Esophagus mucosa (tissue), 1 donor: ENCODE measurements around the gene LSM7. TPM values are rescaled to one million over a fixed set of nuclear protein-coding genes. Genes with fewer than 3 reads are reported as not detected.
A peak's percentile ranks its signal among the peaks of the same experiment; 100 is the strongest.

Experiments
- ATAC-seq: fragments of 200-7000 bp; cut with Tn5 transposase; one replicate; pipeline ENCODE4 v1.9.1; 2020
- total RNA-seq: library from RNA; stranded (reverse); gene quantifications from one replicate; pipeline ENCODE4 v1.2.4, GENCODE V29; 2023
- donor health status: DM: yes; HTN: yes; CAD: no.

Gene LSM7
- total RNA-seq, 1 donor from 2014 or later, result 98.9 TPM

- no peak for ATAC-seq
These were observed 9.7 kb upstream of the LSM7 start for GRCh38 chr19:2338055-2338615.

DNA sequence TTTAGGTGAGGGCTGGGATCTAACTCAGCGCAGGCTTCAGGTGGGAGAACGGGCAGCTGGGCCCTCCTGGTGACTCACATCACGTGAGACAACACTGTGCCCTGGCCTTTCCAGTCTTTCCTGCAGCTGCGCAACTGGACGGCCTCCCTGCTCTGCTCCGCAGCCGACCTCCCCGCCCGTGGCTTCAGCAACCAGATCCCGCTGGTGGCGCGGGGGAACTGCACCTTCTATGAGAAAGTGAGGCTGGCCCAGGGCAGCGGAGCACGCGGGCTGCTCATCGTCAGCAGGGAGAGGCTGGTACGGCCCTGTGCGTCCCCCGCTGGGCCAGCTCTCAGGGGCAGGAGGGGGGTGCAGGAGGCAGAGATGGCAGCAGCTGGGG is 8.9 kb upstream of the LSM7 start:
- ATAC-seq, result no peak

GRCh38 chr19:2336528-2337328 is 8.3 kb upstream of the LSM7 start:
- ATAC-seq, result no peak

- ATAC-seq, result no peak
These were observed 7.5 kb upstream of the LSM7 start for GRCh38 chr19:2335848-2336247.

DNA sequence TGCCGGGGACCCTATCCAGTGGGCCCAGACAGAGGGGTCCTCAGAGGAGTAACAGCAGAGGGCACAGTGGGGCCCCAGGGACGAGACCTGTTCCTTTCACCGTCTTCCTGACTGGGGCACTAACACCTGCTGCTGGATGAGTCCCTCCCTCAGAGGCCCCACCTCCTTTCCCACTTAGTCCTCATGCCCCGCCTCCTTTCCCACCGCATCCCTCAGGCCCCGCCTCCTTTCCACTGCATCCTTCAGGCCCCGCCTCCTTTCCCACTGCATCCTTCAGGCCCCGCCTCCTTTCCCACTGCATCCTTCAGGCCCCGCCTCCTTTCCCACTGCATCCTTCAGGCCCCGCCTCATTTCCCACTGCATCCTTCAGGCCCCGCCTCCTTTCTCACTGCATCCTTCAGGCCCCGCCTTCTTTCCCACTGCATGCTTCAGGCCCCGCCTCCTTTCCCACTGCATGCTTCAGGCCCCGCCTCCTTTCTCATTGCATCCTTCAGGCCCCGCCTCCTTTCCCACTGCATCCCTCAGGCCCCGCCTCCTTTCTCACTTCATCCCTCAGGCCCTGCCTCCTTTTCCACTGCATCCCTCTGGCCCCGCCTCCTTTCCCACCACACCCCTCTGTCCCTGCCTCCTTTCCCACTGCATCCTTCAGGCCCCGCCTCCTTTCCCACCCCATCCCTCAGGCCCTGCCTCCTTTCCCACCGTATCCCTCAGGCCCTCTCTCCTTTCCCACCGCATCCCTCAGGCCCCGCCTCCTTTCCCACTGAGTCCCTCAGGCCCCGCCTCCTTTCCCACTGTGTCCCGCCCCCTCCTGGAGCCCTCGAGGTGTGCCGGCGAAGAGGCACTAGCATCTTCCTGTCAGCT is 6.8 kb upstream of the LSM7 start:
- no peak for ATAC-seq

- no peak for ATAC-seq
These were observed 6.0 kb upstream of the LSM7 start for GRCh38 chr19:2334426-2334825.

- no peak for ATAC-seq
These were observed 5.4 kb upstream of the LSM7 start for GRCh38 chr19:2333807-2334211.

DNA sequence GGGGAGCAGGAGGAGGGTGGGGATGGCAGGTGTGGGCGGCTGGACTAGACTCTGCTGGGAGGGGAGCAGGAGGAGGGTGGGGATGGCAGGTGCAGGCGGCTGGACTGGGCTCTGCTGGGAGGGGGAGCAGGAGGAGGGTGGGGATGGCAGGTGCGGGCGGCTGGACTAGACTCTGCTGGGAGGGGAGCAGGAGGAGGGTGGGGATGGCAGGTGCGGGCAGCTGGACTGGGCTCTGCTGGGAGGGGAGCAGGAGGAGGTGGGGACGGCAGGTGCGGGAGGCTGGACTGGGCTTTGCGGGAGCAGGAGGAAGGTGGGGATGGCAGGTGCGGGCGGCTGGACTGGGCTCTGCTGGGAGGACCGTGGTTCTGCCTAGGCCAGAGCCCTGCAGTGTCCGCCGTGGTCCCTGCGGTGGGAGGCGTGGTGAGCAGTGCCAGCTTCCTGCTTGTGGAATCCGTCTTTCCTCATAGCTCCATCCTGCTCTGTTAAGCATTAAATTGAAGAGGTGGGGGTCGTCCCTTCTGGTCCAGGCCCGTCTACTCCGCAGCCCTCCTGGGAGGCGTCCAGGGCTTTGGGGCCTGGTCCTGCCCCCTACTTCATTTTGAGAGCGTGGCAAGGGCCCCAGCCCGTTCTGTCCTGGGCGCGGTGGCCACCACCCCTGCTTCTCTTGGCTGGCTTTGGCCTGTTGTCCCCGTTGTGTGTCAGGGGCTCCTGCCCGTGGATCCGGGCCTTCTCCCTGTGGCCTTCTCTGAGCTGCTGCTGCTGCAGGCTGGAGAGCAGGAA is 4.8 kb upstream of the LSM7 start:
- no peak for ATAC-seq

DNA sequence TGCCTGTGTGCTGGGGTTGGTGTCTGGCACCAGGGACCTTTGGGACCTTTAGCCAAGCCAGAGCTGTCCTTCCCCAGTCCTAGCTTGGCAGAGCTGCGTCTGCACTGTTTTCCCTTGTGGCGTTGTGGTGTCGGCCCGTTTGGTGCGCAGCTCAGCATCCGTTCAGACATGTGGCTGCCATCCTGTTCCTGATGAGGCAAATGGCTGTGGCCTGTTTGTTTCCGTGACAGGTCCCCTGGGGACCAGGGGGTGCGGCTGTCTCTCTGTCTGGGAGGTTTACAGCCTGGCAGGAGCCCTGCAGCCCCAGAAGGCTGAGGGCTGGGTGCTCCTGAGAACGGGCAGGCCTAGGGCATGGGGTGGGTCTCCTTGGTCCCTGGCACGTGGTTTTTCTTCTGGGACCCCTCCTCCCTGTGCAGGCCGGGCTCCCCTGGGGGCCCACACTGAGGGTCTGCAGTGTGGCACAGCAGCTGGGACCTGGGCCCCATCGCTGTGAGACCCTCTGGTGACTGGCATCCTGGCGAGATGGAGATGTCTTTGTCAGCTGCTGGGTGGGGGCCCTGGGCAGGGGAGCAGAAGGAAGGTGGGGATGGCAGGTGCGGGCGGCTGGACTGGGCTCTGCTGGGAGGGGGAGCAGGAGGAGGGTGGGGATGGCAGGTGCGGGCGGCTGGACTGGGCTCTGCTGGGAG is 4.1 kb upstream of the LSM7 start:
- peak; percentile 15 for ATAC-seq

DNA sequence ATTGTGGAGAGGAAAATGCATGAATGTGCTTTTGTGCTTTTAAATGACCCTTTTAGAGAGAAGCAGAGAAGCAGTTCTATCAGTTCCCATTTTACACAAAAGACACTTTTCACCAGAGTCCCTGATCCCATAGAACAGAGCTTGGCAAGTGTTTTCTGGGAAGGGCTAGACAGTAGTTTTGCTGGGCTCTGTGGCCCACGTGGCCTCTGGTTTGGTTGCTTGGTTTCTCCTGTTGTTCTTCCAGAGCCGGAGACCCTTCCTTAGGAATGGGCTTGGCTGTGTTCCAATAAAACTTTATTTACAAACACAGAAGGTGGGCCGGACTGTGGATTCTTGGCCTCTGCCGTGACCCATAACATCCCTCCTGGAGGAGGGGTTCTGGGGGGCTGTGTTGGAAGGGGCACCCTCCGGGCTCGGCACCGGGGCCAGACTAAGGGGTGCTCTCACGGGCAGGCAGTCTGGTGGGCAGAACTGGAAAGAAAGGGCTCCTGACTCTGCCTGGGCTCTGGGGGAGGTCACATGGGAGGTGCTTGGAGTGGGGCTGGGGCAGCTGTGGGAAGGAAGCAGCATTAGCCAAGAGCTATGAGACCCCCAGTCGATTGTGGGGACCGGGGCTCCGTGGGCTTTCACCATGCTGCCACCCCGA is 3.3 kb upstream of the LSM7 start:
- no peak for ATAC-seq

- ATAC-seq, result no peak
These were observed 2.4 kb upstream of the LSM7 start for GRCh38 chr19:2330632-2331284.

DNA sequence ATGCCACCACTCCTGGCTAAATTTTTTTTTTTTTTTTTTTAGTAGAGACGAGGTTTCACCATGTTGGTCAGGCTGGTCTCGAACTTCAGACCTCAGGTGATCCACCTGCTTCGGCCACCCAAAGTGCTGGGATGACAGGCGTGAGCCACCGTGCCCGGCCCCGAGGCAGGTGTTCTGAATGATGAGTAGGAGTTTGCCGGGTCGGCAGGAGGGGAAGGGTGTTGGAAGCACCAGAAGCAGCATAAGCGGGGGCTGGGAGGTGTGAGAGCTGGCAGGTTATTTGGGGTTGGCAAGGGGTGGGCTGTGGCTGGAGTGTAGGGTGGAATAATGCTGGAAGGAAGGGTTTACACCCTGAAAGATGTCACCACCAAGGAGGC is 1.9 kb upstream of the LSM7 start:
- no peak for ATAC-seq

DNA sequence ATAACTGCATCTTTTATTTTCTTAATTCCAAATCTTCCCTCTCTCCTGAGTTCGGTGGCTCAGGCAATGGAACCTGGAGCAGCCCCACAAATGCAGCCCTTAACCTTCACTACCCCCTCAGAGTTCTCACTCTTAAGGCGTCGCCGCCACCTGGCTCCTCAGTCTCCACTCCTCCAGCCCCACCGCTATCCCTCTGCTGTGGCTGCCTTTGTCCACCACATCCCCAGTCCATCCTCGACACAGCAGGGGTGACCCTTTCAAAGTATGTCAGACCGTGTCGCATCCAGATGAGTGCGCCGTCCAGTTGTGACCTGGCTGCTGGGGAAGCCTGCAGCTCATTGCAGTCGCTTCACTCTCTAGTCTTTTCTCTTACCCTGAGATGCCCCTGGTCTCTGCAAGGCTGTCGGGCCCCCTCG is 1.1 kb upstream of the LSM7 start:
- no peak for ATAC-seq

- no peak for ATAC-seq
These were observed 728 bp upstream of the LSM7 start for GRCh38 chr19:2329149-2329478.

DNA sequence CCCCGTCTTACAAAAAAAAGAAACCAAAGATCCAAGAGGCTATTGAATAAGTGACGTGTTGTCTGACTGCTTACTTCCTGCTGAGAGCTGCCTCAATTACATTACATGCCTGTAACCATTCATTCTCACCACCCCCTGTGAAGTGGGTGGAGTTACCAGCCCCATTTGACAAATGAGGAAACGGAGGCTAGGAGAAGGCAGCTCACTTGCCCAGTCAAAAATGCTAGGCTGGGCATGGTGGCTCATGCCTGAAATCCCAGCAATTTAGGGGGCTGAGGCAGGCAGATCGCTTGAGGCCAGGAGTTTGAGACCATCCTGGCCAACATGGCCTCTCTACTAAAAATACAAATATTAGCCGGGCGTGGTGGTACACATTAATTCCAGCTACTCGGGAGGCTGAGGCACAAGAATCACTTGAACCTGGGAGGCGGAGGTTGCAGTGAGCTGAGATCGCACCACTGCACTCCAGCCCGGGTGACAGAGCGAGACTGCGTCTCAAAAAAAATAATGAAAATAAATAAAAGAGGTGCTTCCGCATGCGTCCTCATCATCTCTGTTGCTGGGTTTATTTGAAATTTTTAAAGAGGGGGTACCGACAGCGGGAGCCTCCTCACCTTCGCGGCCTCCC is 499 bp downstream of the LSM7 start:
- peak; percentile 76 for ATAC-seq

GRCh38 chr19:2326699-2327360 is 1.6 kb downstream of the LSM7 start:
- no peak for ATAC-seq

DNA sequence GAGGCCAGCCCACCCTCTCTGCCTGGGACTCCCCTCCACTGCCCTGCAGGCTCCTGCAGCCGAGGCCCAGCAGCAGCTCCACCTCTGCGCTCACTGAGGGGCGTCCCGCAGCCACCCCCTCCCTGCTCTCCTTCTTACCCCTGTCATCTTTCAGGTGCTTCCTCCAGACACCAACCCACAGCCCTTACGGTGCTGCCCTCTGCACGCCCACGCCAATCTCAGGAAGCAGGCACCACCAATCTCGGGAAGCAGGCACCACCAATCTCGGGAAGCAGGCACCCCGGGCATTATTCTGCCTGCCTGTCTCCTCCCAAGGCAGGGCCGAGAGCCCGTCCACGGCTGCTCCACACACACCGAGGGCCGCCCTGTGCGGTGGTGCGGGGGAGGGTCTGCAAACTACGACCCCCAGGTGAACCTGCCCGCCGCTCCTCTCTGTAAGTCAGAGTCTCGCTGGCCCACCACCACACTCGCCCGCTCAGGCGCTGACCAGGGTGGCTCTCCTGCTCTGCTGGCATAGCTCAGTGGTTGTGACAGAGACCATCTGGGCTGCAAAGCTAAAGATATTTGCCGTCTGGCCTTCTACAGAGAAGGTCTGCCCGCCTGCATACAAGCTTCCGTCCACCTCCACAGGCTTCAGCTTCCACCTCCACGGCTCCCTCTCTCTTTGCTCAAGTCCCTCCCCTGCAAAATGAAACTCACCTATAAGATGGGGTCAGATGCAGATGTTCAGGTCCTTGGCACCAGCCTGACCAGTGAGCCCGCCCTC is 2.9 kb downstream of the LSM7 start:
- ATAC-seq, result no peak

DNA sequence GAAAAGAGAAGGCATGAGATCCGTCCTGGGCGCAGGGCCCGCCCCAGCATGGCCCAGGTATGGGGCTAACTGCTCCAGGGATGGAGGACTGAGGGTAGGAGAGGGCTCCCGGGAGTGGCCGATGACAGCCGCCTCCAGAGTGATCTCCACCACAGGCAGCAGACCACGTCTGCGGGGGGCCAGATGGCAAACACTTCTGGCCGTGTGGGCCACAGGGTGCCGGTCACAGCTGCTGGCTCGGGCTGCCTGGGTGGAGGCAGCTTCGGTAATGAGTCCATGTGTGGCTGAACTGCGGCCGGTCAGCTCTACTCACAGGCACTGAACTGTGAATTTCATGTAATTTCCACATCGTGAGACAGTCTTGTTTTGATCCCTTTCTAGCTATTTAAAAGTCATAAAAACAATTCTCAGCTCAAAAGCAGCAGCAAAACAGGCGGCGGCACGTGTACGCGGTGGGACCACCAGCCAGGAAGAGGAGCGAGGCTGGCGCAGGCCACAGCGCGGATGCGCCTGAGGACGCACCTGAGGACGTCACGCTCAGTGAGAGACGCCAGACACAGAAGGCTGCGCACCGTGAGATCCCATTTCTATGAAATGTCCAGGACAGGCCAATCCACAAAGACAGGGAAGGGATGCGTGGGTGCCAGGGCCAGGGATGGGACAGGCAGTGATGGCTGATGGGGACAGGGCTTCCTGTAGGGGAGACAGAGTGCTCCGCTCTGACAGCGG is 4.0 kb downstream of the LSM7 start:
- ATAC-seq, result no peak

GRCh38 chr19:2323707-2324106 is 4.7 kb downstream of the LSM7 start:
- ATAC-seq, result no peak
